Right kidney (tissue), 1 donor: ENCODE data around the gene SFT2D2.
A peak's percentile ranks its signal among the peaks of the same experiment; 100 is the strongest.

Source experiments
- DNase-seq: peaks from one replicate; pipeline ENCODE4 v3.0.0-alpha.2; 2016

SFT2D2 gene

DNA sequence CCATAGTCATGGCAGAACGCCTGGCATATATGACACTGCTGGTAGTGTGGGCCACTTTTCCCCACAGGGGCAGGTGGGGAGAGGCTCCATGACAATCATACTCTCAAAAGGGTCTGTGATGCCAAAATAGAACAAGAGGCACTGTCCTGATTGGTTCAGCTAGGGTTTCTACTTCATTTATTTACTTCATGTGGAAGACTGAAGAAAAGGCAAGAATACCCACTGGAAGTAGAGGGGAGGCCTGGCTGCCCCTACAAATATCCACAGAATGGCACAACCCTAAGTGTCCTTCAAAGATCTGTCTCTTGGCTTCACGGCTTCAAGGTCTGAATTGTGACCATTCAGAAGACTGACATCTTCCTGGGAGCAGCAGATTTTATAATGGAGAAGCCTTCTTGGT is 4.5 kb upstream of the SFT2D2 start:
- DNase-seq = no peak

DNA sequence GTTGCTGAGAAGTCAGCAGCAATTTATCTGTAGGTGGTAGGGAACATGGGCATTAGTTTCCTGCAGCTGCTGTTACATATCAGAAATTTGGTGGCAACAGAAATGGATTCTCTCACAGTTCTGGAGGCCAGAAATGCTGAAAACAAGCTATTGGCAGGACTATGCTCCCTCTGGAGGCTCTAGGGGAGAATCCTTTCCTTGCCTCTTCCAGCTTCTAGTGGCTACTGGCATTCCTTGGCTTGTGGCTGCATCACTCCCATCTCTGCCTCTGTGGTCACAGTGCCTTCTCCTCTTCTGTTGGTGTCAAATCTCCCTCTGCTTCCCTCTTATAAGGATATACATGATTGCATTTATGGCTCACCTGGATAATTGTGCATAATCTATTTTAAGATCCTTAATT is 2.5 kb upstream of the SFT2D2 start:
- no peak for DNase-seq

DNA sequence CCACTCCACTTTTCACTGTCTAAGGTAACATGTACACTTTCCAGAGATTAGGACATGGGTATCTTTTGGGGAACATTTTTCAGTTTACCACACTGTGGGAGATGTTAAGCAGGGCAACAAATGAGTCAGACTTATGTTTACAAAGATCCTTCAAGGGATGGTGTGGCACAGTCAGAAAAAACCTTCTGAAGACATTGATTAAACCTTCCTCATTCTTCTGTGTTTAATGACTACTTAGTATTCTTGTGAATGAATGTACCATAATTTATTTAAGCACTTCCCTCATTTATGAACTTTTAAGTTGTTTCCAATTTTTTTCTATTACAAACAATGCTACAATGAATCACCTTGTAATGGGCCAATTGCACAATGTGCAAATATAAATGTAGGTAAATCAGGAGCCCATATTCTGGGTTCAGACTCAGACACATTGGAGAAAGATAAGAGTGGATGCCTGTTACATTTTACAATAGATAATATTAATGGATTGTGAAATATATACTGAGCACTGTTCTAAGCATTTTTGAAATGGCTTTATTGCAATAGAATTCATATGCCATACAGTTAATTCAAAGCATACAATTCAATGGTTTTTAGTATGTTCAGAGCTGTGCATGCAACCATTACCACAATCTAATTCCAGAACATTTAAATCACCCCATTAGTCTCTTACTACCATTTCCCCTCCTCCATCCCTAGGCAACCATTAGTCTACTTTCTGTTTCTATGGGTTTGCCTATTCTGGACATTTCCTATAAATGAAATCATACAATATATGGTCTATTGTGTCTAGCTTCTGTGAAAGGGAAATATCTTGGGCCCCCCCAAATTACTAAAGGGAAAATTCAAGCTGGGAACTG is 1.9 kb upstream of the SFT2D2 start:
- DNase-seq = no peak

DNA sequence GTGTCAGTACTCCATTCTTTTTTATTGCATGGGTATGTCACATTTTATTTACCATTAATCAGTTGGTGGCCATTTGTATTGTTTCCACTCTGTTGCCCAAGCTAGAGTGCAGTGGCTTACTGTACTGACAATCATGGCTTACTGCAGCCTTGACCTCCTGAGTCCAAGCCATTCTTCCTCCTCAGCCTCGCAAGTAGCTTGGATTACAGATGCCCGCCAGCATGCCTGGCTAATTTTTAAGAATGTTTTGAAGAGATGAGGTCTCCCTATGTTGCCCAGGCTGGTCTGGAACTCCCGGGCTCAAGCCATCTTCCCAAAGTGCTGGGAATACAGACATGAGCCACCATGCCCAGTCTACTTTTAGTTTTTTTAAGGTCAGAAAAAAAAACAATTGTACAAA is 813 bp upstream of the SFT2D2 start:
- DNase-seq = peak; percentile 36

DNA sequence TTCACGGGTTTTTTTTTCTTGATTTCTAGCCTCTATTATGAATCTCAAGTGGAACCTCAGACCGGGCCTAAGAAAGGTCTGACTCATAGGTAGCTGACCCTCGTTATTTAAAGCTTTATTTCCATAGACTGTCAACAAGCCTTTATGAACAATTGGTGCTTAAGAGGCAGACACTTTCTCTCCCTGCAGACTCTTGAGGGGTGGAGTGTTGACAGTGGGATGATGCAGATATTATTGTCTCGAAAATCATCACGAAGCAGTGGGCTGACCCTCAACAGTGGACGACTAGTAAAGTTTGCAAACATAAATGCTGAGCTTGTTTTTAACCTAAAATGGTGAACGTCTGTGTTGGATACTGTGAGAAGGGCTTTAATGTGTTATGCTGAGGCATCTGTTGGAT is 1.8 kb downstream of the SFT2D2 start:
- DNase-seq = no peak

DNA sequence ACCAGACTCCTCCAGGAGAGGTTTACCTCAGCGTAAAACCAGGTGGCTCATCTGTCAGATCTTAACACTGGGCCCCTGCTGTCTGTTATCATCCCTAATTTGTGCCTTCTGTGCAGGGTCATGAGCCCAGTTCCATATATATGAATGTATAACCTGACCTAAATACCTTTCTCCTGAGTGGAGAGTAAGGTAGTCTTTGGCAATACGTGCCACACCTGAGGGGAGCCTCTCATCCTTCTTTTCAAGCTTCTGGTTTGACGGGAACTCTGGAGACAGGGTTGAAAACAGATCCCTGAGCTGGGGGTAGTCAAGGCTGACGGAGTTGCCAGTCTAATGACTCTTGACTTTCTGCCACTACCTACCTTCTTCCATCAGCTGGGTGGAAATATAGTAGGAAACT is 4.1 kb downstream of the SFT2D2 start:
- no peak for DNase-seq

DNA sequence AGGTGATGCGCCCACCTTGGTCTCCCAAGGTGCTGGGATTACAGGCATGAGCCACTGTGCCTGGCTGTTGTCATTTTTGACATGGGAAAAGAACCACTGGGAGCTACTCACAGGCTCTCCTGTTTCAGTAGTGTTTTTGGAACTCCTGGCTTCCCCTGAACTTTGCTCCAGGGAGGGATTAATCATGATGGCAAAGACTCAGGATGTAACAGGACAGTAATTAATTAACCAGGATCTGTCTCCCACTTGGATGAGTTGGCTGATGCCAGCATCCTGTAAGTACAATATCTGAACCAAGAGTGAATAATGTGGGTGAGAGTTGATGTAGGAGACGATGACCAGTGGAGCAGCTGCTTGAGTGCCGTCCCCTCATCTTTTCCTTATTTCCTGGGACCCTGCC is 4.9 kb downstream of the SFT2D2 start:
- no peak for DNase-seq

DNA sequence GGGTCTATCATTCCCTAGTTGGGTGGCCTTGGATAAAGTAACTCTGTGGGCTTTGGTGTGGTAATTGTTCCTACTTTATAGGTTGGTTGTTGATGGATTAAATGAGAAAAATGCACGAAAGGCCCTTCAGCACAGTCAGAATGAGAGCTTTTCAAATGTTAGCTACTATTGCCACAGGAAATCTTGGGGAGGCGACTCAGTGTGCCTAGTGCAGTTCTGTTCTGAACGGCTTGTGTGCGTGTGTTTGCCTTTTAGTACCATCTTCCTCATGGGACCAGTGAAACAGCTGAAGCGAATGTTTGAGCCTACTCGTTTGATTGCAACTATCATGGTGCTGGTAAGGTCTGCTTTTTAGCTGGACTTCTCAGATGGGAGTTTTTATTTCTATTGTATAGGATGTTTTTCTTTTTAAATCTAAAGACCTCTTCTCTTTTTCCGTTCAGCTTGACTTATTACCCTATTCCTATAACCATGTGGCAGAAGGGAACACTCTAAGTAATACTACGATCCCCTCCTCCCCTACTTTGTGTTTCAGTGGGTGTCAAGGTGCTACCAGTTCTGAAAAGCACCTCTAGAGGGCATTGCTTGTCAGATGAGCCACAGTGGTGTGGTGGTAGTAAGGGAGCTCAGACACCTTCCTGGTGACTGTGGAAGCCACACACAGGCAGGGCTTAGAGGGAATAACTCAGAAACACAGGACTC is 9.2 kb downstream of the SFT2D2 start:
- no peak for DNase-seq

DNA sequence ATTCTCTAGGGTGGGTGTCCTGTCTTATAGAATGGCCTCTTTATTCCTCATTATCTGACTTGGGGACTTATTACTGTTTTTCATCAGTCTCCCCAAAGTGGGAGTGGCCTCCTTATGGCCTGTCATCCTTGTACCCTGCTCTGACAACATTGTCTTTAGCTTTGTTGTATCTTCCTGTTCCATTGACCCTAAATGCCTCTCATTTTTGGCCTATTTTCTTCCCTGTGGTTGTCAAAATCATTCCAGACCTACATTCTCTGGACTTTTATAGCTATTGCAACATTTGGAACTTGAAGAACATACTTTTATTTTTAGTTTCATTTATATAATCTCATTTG is 9.7 kb downstream of the SFT2D2 start:
- no peak for DNase-seq

DNA sequence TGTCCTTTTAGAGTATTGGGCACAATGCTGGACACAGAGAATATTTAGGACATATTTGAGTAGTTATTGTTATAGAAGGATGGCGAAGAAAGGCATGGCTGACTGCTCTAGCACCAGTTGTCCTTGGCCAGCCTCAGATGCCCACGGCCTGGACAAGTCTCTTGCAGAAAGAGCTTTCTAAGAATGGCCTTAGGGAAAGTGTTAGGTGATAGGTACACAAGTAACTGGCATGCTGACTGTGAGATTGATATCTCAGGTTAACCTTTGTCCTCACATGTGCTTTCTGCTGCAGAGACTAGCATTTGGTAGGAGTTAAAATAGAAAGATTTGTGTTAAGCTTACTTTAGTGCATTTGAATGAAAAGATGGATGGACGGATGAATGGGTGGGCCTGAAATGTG is 10.1 kb downstream of the SFT2D2 start:
- no peak for DNase-seq

DNA sequence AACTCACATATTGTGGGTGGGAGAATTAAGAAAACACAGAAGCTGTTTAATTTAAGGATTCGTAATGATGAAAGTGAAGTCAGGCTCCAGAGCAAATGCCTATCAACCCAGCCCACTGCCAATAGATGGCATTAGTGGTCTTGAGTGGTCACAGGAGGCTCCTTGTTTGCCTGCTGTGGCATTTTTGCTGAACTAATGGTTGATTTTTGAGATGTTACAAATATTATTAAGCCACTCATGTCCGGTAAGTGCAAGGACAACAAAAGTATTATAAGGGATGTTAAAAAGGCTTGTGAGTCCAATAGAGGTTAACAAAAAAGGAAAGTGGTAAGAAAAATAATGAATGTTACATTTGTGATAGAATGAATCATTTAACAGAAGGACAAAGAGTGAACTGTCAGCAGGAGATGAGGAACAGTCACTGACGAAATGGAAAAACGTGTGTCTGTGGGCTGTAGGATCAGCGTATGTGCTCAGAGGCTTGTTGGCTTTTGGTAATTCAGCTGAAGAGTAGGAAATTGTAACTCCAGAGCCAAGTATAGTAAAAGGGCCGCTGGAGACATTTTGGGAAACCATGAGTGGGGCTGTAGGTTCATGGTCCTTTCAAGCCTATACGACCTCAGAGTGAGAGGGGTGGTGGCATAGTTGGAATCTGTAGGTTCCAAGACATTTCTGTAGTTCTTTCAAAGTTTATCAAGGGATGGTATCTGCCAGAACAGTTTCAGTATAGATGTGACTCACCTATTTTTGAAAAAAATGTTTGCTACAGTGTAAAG is 11.2 kb downstream of the SFT2D2 start:
- no peak for DNase-seq

DNA sequence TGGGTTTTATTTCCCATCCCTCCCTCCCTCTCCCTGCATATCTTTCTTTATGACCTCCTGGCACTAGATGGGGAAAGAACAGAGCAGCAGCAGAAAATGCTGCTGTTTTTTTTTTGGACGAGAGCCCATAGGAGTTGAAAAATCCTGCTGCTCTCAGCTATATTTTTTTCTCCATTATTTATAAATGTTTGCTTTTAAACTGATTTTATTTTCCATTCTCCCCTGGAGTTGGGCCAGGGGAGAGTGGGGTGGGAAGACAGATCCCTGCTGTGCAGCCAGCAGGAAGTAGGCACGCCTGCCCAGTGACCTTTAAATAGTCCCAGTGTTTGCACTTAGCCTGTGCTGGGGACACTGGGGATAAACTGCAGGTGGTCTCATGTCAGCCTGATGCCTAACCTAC is 17.4 kb downstream of the SFT2D2 start:
- no peak for DNase-seq

DNA sequence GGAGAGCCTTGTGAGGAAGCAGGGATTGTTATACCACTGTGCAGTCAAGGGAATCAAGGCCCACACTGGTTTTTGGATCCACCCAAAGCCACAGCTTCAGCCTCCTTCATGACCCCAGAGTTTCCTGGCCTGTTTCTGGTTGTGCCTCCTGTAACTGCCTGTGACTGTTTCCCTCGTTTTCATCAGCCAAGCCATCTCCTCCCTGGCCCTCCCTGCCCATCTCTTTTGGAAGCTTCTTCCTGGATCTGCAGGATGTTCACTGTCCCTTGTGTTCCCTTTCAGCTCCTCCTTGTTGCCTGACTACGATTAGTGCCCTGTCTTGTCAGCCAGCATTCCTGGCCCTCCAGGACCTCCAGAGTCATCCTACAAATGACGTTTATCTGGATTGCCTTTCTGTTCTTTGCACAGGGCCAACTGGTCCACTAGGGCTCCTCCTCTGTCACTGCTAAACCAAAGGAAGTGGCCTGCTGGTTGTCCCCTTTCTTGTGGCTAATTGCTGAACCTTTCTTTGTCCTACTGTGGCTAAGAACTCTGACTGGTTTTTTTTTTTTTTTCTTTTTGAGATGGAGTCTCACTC is 17.9 kb downstream of the SFT2D2 start:
- DNase-seq = no peak

DNA sequence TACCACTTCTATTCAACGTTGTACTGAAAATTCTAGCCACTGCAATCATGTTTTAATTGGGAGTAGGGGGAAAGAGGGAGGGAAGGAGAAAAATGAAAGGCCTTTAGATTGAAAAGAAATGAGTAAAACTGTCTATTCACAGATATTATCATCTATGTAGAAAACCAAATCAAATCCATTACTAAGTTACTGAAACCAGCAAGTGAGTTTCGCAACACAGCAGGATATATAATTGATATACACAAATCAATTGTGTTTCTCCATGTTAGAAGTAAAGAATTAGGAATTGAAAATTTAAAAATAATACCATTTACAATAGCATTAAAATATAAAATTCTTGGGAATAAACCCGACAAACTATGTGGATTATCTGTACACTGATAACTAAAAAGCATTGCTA is 19.2 kb downstream of the SFT2D2 start:
- DNase-seq = no peak

DNA sequence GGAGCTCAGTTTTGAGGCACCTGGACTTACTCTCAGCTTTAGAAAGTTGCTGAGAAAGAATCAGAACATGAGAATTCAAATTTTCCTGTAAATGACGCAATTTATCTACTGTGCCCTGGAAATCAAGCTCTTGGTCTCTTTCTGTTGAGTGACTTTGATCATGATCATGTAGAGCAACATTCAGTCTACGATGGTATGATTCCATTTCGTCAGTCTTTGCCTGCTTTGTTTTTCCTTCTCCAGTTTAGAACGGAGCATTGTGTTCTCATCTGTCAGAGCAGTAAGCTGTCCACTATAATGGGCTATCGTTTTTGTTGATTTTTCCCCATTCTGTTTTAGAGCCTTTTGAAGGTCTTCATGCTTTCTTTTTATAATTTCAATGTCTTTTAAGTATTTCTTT is 20.7 kb downstream of the SFT2D2 start:
- DNase-seq = no peak

DNA sequence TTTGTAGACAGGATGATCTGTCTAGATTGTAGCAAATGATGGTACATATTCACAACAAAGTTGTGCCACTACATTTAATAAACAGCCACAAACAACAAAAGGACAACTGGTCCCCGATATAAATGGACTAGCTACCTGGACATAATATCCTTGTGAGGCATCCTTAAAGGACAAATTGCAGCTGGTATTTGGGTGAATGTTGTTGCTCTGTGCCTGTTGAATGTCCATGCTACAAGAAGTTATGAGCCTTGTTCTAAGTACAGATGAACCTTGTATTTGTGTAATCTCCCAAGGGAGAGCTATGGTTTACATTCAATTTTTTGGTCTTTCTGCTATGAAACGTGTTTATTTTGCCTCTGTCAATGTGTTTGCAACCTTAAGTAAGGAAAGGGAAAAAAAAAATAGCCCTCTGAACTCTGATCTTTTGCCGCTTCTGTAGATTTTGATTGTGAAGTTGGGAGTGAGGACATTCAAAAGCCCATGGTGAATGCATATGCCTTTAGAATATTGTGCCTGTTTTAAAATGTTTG is 26.5 kb downstream of the SFT2D2 start:
- no peak for DNase-seq

DNA sequence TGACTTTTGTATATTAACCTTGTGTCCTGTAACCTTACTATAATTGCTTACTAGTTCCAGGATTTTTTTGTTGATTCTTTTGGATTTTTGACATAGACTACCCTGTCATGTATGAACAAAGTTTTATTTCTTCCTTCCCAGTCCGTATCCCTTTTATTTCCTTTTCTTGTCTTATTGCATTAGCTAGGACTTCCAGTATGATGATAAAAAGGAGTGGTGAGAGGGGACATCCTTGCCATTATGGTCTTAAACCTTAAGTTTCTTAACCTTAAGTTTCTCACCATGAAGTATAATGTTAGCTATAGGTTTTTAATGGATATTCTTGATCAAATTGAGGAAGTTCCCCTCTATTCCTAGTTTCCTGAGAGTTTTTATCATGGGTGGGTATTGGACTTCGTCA is 30.4 kb downstream of the SFT2D2 start:
- no peak for DNase-seq

DNA sequence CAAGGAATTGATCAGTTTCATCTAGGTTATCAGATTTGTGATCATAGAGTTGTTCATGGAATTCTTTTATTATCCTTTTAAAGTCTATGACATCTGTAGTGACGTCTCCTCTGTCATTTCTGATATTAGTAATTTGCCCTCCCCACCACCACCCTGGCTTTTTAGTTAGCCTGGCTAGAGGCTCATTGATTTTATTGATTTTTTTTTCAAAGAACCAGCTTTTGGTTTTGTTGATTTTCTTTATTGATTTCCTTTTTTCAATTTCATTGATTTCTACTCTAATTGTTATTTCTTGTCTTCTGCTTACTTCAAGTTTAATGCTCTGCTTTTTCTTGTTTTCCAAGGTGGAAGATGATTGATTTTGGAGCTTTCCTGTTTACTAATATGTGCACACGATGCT is 31.6 kb downstream of the SFT2D2 start:
- DNase-seq = no peak

DNA sequence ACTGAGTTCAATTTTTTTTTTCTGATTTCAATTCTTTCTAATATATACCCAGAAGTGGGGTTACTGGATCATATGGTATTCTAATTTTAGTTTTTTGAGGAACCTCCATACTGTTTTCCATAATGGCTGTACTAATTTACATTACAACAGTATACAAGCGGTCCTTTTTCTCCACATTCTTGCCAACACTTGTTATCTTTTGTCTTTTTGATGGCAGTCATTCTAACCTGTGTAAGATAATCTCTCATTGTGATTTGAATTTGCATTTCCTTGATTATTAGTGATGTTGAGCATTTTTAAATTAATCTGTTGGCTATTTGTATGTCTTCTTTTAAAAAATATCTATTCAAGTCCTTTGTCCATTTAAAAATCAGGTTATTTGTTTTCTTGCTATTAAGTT is 33.8 kb downstream of the SFT2D2 start:
- DNase-seq = no peak

DNA sequence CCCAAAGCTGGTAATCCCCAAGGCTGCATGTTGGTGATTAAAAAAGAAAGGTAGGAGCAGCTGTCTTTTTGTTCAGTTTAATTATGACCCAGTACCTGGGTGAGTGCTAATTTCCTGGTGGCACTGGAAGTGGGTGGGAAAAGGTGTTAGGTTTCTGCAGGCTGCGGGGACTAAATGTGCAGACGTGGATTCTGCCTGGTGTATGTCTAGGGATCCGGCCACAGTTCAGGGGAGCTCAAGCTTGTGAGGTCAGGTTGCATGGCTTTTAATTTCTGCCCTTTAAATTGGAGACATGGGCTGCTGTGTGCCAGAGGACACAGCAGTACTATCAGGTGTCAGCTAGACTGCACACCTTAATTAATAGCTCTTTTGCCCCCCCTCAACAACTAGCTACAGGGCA is 34.6 kb downstream of the SFT2D2 start:
- no peak for DNase-seq

DNA sequence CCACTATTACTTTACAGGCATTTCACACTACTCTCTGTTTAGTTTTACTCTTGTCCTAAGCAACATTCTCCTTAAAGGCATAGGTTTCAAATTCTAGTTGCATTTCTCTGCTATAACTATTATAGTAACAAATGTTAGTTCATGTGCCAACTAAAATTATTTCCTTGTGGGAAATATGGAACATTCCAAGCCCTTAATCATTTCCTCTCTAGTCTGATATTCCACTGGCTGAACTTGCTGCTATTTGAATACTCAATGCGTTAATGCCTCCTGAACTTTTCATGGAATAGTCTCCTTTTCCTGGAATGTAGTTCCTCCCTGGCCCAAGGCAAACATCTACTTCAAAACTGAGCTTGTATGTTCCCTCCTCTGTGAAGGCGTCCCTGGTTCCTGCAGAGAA is 35.6 kb downstream of the SFT2D2 start:
- DNase-seq = no peak

DNA sequence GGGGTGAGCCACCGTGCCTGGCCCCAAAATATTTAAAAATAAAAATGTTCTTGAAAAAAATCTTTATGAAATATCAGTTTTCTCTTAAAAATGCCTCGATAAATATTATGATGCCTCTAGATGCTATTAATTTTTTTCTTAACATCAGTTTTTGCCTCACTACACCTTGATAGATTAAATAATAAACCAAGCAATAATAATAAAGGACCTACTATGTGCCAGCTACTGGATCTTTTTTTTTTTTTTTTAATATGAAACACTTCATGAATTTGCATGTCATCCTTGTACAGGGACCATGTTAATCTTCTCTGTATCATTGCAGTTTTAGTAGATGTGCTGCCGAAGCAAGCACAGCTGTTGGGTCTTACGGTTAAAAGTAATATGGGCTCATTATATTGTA is 37.3 kb downstream of the SFT2D2 start:
- DNase-seq = no peak

DNA sequence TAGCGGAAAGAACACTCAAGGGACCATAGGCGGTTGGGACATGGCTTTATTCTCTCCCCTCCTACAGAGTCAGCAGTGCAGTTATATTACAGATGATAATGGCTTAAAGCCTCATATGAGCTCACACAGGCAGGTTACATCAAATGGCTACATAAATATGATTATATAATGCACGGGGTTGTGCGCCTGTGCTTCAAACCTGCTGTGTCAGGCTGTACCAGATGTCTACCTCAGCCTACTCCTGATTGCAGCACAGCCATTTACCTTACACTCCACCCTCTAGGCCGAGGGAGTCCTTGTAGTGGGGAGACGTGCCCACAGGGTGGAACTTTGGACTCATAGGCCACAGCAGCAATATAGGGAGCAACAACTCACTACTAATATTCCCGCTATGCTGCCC is 38.5 kb downstream of the SFT2D2 start:
- no peak for DNase-seq
